Gastrocnemius medialis (tissue), 4 donors: Measurements from ENCODE around the gene C17orf58.
A peak's percentile ranks its signal among the peaks of the same experiment; 100 is the strongest.

Experiments used
- CTCF ChIP-seq, 5 experiments: fragments of 450-650 bp in 3 of 5; fragments of 200-600 bp in 2 of 5; sonication (generic) in 2 of 5; IDR thresholded peaks in 4 of 5; conservative IDR thresholded peaks in 1 of 5; 1 replicate in 4 of 5; 2 replicates in 1 of 5; pipeline ENCODE4 v1.5.1; 2016 to 2019; ENCODE audit warnings: antibody characterized with exemption in 5 of 5, mild to moderate bottlenecking in 3 of 5, moderate library complexity in 3 of 5
- POLR2A ChIP-seq, 2 donors: fragments of 450-650 bp; IDR thresholded peaks; one replicate each; pipeline ENCODE4 v1.6.1; 2017; ENCODE audit warnings: antibody characterized with exemption in 2 of 2, mild to moderate bottlenecking in 2 of 2, moderate library complexity in 2 of 2

GRCh38 chr17:67942810-67943209 lies 53.5 kb downstream of the C17orf58 start:
- TF ChIP-seq CTCF (IDR thresholded peaks at IDR 0.05 in 4 of 5, conservative IDR thresholded peaks at IDR 0.05 in 1 of 5) (peak in 1 of 5 experiments; percentile 27), POLR2A (IDR thresholded peaks at IDR 0.05) (no peak)
